Measurements from ENCODE around the gene PIAS1.

GRCh38 chr15:68192117-68192516 is 138.0 kb downstream of the PIAS1 start:
- TF ChIP-seq CTCF (IDR thresholded peaks at IDR 0.05) (no peak), POLR2A (IDR thresholded peaks at IDR 0.05) (no peak), EP300 (IDR thresholded peaks at IDR 0.05) (no peak), POLR2AphosphoS5 (IDR thresholded peaks at IDR 0.05) (no peak)
